ENCODE measurements around the gene ELAVL3.
A peak's percentile ranks its signal among the peaks of the same experiment; 100 is the strongest.

The ELAVL3 gene

DNA sequence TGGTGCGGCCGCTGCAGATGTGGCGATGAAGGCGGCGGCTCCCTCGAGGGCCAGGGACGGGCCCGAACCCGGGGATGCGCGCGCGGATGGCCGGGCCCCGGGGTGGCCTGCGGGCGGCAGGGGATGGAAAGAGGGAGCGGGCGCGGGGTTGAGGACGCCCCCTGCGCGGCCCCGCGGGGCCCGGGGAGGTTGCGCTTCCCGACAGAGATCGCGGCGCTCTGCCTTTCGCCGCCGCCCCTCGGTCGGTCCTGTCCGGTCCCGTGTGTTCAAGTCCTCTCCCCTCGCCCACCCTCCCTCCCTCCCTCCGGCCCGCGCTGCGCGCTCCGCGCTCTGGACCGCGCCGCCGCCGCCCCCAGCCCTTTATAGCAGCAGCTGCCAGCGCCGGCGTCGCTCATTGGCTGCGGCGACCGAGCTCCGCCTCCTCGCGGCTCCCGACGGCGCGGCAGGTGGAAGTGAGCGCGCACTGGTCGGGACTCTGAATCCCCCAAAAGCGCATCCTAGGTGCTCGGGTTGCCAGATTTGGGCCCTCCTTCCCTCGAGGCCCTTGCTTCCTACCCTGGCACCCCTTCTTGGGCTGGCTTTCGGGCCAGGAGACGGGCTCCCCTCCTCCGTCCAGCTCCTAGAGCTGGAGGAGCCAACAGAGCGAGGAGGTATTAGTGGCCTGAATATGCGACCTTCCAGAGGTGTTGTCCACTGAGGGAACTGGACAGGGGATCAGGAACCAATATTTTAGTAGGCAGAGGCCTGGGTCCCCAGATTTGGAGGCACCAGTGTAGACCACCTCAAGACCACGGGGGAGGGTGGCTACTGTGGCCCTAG is at the start of gene ELAVL3:
Gene ELAVL3 (minus strand): TSS at position 332 of the 819 bp plus-strand sequence. CDS start 438 bp downstream, outside the sequence.
- no peak for FAIRE-seq

DNA sequence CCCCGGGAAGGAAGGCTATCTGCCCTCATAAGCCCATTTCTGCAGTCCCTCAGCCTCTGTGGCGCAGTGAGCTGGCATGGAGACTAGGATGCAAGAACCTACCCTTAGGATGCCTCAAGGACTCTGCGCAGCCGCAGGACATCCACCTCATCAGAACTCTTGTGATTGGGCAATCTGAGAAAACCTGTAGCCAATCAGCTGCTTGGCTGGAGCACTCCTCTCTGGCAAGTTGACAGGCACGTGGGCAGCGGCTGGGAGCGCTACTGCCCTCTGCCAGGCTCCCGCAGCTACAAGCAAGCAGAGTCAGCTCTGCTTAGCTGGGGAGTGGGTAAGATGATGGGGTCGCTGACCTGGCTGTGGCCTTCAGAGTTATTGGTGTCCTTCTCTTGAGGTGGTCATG is 49.6 kb upstream of the ELAVL3 start:
- FAIRE-seq, result no peak

DNA sequence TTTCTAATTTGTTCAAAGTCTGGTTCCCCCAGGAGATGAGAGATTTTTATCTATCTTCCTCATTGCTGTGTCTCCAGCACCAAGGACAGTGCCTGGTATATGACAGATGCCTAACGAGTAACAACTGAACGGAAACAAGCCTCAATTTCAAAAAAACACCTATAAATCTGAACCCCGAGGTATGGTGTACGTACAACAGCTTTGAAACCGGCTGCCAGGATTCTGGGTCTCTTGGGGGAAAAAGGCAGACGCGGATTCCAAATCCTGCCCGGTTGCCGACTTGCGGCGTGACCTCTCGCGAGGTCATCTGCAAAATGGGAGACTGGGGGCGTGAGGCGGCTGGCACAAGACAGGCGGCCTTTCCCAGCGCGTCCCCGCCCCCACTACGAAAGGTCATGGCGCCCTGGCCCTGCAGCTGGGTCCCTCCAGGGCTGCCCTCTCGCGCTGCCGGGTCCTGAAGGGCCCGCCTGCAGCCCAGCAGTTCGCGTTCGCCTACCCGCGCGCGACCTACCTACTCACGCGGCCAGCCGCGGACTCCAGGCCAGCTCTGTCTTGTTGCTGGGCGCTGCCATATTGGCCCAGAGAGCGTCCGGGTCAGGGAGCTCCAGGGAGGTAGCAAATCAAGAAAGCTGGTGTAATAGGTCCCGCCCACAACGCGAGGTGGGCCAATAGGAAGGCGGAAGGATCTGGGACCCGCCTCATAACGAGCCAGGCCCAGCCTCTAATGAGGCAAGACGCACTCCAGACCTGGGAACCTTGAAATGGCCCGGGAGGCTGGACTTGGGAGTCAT is 47.9 kb upstream of the ELAVL3 start, which contains the start of gene ECSIT:
Gene ECSIT (minus strand): TSS at position 584 of the 791 bp plus-strand sequence. CDS start 9,964 bp downstream, outside the sequence.
- FAIRE-seq, result peak; percentile 97

DNA sequence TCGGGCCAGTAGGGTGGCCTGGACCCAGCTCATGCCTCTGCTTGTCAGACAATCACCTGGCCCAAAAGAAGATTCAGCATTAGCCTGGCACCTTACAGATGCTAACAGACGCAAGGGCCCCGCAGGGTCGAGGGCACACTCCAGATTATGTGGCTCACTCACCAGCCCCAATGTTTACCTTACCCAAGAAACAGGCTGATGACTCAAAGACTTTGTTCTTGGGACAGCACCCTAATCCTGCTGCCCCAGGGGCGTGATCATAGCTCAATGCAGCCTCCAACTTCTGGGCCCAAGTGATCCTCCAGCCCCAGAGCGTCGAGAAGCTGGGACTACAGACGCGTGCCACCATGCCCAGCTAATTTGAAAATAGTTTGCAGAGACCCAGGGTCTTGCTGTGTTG is 38.3 kb upstream of the ELAVL3 start:
- FAIRE-seq, result no peak

DNA sequence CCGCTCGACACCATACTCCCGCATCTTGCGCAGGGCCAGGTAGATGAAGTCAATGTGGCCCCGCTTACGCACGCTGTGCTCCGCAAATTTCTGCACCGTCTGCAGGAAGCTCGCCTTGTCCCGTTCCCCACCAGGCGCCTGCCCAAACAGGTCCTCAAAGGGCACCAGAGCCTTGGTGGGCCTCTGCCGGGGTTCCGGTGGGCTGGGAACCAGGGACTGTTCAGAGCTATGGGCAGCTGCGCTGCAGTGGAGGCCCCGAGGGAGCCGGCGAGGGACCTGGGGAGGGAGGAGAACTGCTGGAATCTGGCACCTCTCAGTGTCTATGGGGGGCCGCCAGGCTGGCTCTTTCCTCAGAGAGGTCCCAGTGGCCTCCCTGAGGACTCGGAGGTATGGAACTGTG is 33.1 kb upstream of the ELAVL3 start:
- FAIRE-seq, result no peak

DNA sequence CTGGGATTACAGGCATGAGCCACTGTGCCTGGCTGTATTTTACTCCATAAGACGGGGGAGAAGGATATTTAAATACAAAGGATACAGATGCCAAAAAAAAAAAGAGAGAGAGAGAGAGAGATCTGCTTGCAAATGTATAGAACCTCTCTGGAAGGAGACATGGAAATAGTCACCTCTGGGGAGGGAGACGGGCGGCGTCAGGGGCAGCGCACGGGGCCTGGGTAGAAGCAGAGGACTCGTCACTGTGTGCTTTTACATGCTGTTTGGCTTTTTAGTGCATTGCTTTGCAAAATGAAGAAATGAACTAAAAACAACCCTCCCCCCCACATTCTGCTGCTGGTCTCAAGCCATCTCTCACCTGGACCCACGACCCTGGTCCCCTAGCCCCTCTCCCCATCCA is 29.6 kb upstream of the ELAVL3 start:
- FAIRE-seq, result no peak

DNA sequence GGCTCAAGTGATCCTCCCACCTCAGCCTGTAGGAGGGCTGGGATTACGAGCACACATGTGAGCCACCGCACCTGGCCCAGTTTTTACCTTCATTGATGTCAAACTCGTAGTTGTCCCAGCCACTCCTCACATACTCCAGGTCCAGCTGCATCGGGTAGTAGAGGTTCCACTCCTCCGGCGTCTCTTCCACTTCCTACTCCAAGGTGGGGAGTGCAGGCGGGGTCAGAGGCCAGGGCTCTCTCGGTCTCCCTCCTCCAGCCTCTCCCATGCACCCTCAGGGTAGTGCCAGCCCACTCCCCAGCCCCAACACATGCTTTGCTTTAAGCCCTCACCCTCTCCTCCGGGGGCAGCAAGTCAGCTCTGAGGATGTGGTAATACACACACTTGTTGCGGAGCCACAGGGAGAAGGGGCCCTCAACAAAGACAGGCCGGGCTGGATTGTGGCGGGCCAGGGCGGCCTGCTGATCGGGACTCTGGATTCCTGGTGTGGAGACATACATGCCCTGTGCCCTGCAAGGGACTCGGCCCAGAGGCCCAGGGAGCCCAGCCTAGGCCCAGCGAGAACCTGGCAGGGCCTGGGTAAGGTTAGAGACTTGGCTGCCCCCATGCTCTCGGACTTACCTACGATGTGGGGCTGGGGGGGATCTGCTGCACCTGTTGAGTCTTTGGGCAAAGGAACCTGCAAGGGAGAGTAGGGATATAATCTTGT is 26.7 kb upstream of the ELAVL3 start:
- no peak for FAIRE-seq

DNA sequence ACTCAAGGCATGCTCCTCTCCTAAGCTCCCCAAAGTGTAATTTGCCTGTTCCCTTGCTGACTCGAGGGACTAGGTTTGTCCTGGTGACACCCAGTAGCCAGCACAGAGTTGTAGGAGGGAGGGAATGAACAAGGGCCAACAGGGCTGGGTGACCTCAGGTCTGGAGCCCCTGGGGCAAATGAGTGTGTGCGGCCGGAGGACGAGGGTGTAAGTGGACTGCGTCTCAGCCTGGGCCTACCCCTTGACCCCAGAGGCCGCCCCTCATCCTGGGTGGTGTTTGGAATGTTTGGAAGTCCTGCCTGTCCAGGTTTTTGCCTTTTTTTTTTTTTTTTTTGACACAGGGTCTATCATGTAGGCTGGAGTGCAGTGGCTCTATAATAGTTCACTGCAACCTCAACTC is 26.1 kb upstream of the ELAVL3 start:
- no peak for FAIRE-seq

DNA sequence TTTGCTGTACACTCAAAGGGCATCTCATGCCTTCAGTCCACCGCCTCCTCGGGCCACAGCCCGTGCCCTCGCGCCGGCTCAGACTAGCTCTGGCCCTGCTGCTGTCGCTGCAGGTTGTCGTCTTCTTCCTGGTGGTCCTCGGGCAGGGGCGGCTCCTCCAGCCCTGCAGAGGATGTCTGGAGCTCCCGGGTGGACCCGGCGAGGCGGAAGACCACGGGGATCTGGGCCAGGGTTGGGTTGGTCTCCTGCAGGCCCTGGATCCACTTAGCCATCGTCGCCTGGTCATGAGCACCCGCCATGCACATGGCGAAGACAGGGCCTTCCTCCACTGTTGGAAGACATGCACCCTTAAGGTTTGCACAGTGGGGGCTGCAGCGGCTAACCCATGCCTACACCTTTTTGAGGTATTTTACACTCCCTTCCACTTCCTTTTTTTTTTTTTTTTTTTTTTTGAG is 25.3 kb upstream of the ELAVL3 start:
- FAIRE-seq, result no peak

DNA sequence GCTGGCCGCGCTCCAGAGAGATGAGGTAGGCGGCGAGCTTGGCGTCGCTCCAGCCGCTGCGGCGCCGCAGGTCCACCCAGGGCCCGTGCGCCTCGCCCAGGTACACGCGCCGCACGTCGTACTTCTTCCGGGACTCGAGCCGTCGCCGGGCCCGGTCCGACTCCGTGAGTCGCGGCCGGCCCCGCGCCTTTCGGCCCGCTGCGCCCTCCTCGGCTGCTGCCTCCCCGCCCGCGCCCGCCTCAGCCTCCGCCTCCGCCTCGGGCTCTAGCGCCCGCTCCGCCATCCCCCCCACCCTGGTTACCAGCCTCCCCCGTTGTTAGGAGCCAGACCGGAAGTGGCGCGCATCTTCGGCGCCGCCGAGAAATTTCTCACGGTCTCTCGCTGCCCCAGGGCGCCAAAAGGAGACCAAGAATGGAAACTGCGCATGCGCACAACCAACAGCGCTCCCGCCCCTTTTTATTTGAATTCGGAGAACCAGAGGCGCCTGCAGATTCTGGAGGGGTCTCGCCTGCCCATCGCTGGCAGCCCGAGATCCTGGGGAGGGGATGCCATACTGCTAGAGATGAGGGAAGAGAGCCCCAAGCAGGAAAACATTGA is 24.8 kb upstream of the ELAVL3 start, which contains the start of gene ZNF653:
Gene ZNF653 (minus strand): TSS at position 336 of the 597 bp plus-strand sequence. CDS start 53 bp downstream, at position 283.
- FAIRE-seq, result no peak

DNA sequence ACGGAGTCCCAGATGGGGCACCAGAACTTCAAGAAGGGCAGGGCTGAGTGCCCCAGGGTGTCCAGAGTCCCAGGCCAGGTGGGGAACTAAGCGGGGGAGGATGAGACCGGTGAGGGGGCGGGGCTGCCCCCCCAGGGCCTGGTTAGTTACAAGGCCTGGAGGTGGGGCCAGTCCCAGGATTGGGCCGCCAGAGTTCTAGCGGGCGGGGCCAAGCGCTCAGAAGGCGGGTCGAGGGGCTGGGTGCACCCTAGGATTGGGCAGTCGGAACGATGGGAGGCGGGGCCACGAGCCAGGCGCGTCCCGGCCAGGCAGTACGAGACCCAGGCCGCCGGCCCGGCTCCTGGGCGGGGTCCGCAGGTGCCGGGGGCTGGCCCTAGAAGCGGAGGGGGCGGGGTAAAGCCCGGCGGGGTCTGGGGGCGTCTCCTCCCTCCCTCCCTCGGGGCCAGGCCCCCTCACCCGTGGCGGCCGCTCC is 24.2 kb upstream of the ELAVL3 start:
- no peak for FAIRE-seq

DNA sequence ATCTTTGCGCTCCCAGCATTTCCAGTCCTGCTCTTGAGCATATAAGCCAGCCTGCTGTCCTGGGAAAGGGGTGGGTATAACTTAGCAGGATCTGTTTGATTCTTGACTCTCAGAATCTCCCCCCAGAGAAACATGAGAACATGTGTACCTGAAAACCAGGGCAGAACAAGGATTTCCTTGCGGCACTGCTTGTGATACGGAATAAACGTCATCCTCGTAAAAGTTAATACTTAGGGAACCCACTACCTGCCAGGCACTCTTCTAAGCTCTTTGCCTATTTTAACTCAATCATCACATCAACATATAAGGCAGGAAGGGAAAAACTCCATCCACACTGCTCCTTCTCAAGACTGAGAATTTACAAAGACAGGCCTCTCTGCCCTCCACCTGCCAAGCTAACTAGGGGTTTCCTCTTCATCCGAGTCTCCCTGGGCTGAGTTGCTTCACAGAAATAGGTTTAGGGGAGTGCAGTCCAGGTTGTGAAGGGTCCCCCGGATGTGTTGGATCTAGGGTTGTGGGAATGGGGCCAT is 23.7 kb upstream of the ELAVL3 start:
- no peak for FAIRE-seq

DNA sequence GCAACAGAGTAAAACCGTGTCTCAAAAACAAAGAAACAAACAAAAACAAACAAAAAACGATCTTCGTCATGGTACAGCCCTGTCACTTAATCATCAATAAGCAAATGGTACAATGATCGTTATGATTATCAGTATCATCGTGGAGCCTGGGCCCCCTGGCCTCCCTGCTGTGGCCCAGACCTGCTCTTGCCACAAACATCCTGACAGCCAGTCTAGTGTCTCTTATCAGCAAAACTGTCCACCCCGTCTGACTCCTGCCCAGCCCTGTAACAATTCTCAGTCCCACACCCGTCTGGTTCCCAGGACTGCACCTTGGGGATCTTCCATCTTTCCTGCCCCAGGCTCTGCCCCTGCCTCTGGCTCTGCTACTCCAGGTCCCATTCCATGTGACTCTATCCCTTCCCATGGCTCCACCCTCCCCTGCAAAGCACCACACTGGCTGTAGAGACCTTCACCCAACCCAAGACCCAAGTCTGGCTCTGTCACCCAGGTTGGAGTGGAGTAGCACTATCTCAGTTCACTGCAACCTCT is 19.1 kb upstream of the ELAVL3 start:
- FAIRE-seq, result no peak

DNA sequence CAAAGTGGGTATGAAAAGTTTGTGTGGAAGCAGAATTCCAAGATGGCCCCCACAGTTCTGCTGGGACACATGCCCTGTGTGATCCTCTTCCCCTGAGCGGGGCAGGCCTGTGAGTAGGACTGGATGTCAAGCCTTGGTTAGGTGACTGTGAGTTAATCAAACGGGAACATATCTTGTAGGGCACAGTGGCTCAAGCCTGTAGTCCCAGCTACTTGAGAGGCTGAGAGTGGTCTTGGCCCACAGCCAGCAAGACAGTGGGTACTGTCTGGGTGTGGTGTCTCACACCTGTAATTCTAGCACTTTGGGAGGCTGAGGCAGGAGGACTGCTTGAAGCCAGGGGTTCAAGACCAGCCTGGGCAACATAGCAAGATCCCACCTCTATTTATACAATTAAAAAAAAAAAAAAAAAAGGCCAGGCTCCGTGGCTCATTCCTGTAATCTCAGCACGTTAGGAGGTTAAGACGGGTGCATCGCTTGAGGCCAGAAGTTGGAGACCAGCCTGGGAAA is 18.4 kb upstream of the ELAVL3 start:
- no peak for FAIRE-seq

DNA sequence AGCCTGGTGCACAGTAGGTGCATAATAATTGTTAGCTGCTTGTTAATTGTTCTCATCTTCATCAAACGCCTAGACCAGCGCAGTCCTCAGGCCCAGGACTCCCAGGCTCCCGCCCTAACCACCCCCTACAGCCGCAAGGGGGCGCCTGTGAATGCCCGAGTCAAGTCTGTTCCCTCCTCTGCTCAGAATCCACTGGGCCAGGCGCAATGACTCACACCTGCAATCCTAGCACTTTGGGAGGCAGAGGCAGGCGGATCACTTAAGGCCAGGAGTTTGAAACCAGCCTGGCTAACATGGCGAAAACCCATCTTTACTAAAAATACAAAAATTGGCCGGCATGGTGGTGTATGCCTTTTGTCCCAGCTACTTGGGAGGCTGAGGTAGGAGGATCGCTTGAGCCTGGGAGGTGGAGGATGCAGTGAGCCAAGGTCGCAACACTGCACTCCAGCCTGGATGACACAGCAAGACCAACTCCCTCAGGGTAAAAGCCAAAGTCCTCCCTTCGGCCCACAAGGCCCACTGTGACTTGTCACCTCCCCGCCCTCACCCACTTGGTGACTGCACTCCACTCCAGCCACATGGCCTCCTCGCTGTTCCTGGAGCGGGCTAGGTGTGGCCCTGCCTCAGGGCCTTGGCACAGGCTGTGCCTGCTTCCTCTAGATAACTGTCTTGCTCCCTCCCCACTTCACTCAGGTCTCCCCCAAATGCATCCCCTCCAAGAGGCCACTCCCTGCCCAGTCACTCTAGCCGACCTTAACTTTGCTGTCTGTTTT is 15.7 kb upstream of the ELAVL3 start:
- FAIRE-seq, result no peak

DNA sequence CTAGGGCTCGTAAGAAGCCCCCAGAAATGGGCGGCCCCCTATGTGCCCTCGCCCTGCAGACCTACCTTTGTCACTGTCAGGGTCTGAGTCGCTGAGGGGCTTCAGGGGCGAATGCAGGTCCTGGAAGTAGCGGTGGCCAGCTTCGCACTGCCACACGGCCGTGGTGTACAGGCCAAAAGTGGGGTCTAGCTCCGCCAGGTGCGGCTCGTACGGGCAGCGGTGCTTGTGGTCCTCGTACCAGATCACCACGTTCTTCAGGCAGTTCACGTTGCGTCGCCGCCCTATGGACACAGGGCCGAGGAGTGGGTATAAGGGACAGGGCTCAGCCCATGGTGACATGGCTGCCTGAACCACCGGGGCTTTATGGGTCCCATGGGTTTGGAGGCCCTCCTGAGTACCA is 15.0 kb upstream of the ELAVL3 start:
- no peak for FAIRE-seq

DNA sequence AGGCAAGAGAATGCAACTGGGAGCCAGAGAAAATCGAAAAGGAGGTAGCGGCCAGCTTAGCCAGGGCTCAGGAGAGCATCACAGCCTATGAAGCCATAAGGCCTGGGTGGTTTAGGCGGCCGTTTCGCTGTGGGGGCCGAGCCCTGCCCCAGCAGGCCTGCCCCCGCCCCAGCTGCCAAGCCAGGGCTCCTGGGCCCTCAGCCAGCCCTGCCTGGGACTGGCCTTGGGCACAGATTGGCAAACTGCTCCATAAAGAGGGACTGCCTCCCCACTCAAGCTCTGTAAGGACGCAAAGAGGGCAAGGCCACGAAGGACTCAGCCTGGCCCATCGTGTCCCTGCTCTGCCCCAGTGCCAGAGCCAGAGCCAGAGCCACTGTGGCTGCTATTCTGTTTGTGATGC is 14.6 kb upstream of the ELAVL3 start:
- no peak for FAIRE-seq

DNA sequence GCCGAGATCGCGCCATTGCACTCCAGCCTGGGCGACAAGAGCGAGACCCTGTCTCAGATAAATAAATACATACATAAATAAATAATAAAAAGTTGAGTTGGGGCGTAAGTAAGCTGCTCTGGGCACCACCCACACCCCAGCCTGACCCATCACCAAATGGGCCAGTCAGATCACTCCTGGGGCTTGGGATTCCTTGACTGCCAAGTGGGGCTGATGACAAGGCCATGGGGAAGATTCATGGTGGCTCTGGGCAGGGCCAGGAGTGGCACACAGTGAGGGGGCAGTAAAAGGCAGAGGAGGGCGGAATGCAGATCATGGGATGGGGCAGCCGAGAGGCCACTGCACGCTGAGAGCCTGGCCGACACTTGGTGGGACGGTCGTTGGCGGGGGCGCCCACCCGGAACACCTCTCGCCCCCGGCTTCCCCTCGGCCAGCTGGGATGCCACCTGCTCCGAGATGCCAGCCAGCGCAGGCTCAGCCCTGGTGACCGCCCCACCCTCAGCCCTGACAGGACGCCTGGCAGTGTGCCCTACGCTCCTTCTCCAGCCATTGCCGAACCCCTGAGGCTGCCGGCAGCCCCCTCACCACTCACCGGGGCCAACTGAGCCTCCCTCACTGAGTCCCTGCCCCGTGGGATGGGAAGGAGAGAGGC is 13.9 kb upstream of the ELAVL3 start:
- FAIRE-seq, result no peak

DNA sequence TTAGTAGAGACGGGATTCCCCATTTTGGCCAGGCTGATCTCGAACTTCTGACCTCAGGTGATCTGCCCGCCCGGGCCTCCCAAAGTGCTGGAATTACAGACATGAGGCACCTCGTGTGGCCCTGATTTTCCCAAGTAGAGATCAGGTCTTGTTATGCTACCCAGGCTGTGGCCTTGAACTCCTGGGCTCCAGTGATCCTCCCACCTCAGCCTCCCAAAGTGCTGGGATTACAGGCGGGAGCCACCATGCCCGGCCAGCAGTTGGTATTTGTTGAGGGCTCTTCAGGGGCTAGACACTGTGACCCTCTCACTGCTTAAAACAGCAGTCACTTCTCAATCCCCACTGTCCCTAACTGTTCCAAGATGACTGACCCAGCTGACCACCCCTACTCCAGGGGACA is 8.5 kb upstream of the ELAVL3 start:
- no peak for FAIRE-seq
